K562 (cell line): Measurements from ENCODE around the gene IPO5. TPM values are rescaled to one million over a fixed set of nuclear protein-coding genes. Genes with fewer than 3 reads are reported as not detected.

Experiments used
- ATAC-seq: fragments of 200-7000 bp; cut with Tn5 transposase; 3 replicates; pipeline ENCODE4 v1.9.1; 2020; ENCODE audit warnings: moderate library complexity
- BruUV-seq: library from RNA; stranded (reverse); fragments of 400-500 nt; replicated peaks from 2 replicates; lab custom pipeline; 2021; lab: Mats Ljungman, UMichigan
- CTCF ChIA-PET: fragments of 300-600 bp; formaldehyde crosslinking; extraction: SDS; loops from one replicate; lab custom pipeline; 2021; ENCODE audit warnings: low intra/inter-chr PET ratio; lab: Yijun Ruan, JAX
- POLR2A ChIA-PET: fragments of 300-600, 350-650 bp; sonication (Branson Sonifier 250); formaldehyde crosslinking; extraction: SDS; loops from one replicate; lab custom pipeline; 2021; ENCODE audit warnings: antibody characterized with exemption, inconsistent platforms; lab: Yijun Ruan, JAX
- DNase-seq, 4 experiments: peaks; one replicate each; pipeline versions ENCODE4 v3.0.0 to v3.0.0-alpha.2; 2011 to 2018; ENCODE audit warnings: low spot score in 3 of 4, mixed read lengths in 3 of 4; ENCODE audit errors: extremely low read depth in 1 of 4
- FAIRE-seq: peaks from 2 replicates; lab custom pipeline; 2011; peaks lifted over from hg19 to GRCh38; lab: Jason Lieb, UNC
- H2AFZ ChIP-seq: 2 replicates; pipeline ENCODE4 v1.6.0; 2011; ENCODE audit warnings: low read depth, low read length, control low read depth, inconsistent platforms
- H3K27ac ChIP-seq: fragments of 200-600 bp; 3 replicates; pipeline ENCODE4 v1.8.0; 2011; ENCODE audit warnings: low read depth, mild to moderate bottlenecking, control low read depth, inconsistent platforms, low read length, moderate library complexity, mixed read lengths; ENCODE audit errors: extremely low read depth
- H3K27me3 ChIP-seq, 2 experiments: fragments of 300-600 bp in 1 of 2; 2 replicates in 1 of 2; 3 replicates in 1 of 2; pipeline versions ENCODE4 v1.6.0 to v1.8.0; 2011; ENCODE audit warnings: inconsistent platforms in 2 of 2, low read length in 2 of 2, mild to moderate bottlenecking in 1 of 2, mixed read lengths in 1 of 2, moderate library complexity in 1 of 2; ENCODE audit not compliant: control insufficient read depth in 2 of 2, insufficient read depth in 2 of 2
- H3K36me3 ChIP-seq: fragments of 300-600 bp; 3 replicates; pipeline ENCODE4 v1.8.0; 2011; ENCODE audit warnings: mild to moderate bottlenecking, low read length, inconsistent platforms; ENCODE audit not compliant: control insufficient read depth, insufficient read depth
- H3K4me1 ChIP-seq, 2 experiments: fragments of 200-600 bp in 1 of 2; replicated peaks in 1 of 2; 2 replicates in 1 of 2; 3 replicates in 1 of 2; pipeline versions ENCODE4 v1.5.1 to v1.8.0; 2011; ENCODE audit warnings: inconsistent platforms in 2 of 2, low read length in 2 of 2, mild to moderate bottlenecking in 1 of 2, mixed read lengths in 1 of 2, moderate library complexity in 1 of 2; ENCODE audit not compliant: control insufficient read depth in 2 of 2, insufficient read depth in 2 of 2
- H3K4me2 ChIP-seq: 2 replicates; pipeline ENCODE4 v1.6.1; 2011; ENCODE audit warnings: low read length, control low read depth, inconsistent platforms, mixed read lengths; ENCODE audit not compliant: insufficient read depth
- H3K4me3 ChIP-seq: fragments of 200-600 bp; sonication (generic), shearing (Covaris generic); 2 replicates; pipeline ENCODE4 v1.5.1; 2016; ENCODE audit warnings: control low read depth, inconsistent platforms
- H3K79me2 ChIP-seq: fragments of 200-600 bp; 3 replicates; pipeline ENCODE4 v1.8.0; 2011; ENCODE audit warnings: low read length, inconsistent platforms; ENCODE audit not compliant: control insufficient read depth, insufficient read depth
- H3K9ac ChIP-seq, 2 experiments: 2 replicates each; pipeline versions ENCODE4 v1.6.0 to v1.6.1; 2011; ENCODE audit warnings: low read depth in 2 of 2, low read length in 2 of 2, control low read depth in 1 of 2, inconsistent platforms in 1 of 2, mild to moderate bottlenecking in 1 of 2, mixed read lengths in 1 of 2; ENCODE audit not compliant: insufficient read depth in 1 of 2
- H3K9me1 ChIP-seq: one replicate; pipeline ENCODE4 v1.6.0; 2011; ENCODE audit warnings: inconsistent platforms, mild to moderate bottlenecking, low read length, moderate library complexity; ENCODE audit not compliant: control insufficient read depth, insufficient read depth
- H3K9me3 ChIP-seq: replicated peaks from 2 replicates; pipeline ENCODE4 v1.5.1; 2011; ENCODE audit warnings: low read depth, low read length, inconsistent platforms; ENCODE audit not compliant: control insufficient read depth, insufficient read depth
- H4K20me1 ChIP-seq: replicated peaks from 2 replicates; pipeline ENCODE4 v1.6.1; 2011; ENCODE audit warnings: low read length, inconsistent platforms, mixed read lengths; ENCODE audit not compliant: control insufficient read depth, insufficient read depth
- ARID4B ChIP-seq: sonication (generic); formaldehyde crosslinking; IDR thresholded peaks from 2 replicates; pipeline ENCODE4 v1.8.0; 2022; ENCODE audit warnings: mild to moderate bottlenecking, missing genetic modification reagents
- E2F1 ChIP-seq: sonication (generic); formaldehyde crosslinking; IDR thresholded peaks from 2 replicates; pipeline ENCODE4 v1.8.1; 2023; ENCODE audit warnings: mild to moderate bottlenecking, missing genetic modification reagents, moderate library complexity
- ELK3 ChIP-seq: fragments of 450-650 bp; formaldehyde crosslinking; IDR thresholded peaks from 2 replicates; pipeline ENCODE4 v1.4.0; 2020; ENCODE audit warnings: mild to moderate bottlenecking
- GTF2E2 ChIP-seq: fragments of 200-800 bp; sonication (Bioruptor generic); IDR thresholded peaks from 2 replicates; pipeline ENCODE4 v1.6.1; 2016; ENCODE audit warnings: missing genetic modification characterization, missing compliant biosample characterization
- HMBOX1 ChIP-seq: sonication (generic); IDR thresholded peaks from 2 replicates; pipeline ENCODE4 v1.6.1; 2016
- POLR3G ChIP-seq: IDR thresholded peaks from 2 replicates; pipeline ENCODE4 v1.6.1; 2011; ENCODE audit not compliant: insufficient read length, insufficient replicate concordance; ENCODE audit errors: extremely low read depth
- ZNF3 ChIP-seq: fragments of 250-450 bp; sonication (Bioruptor Pico); IDR thresholded peaks from 2 replicates; pipeline ENCODE4 v1.5.0; 2021; ENCODE audit warnings: mild to moderate bottlenecking, moderate library complexity
- ZNF384 ChIP-seq: IDR thresholded peaks from 2 replicates; pipeline ENCODE4 v1.6.1; 2012; ENCODE audit warnings: low read depth, low read length, improper control_type of control experiment
- ZNF707 ChIP-seq: fragments of 250-450 bp; sonication (Bioruptor Pico); conservative IDR thresholded peaks from 2 replicates; pipeline ENCODE4 v1.8.0; 2022; ENCODE audit warnings: inconsistent platforms, mild to moderate bottlenecking, moderate library complexity
- WGBS: fragments of 100-300 bp; shearing (Covaris generic); methylation state at CpG from one replicate; pipeline ENCODE4 v1.1.6; 2016; ENCODE audit warnings: low coverage, mixed read lengths; ENCODE audit not compliant: insufficient coverage; ENCODE audit errors: missing lambda C conversion rate; 5-methylcytosine and 5-hydroxymethylcytosine counted together
- in situ Hi-C: fragments of 300-500 bp; cut with MboI; formaldehyde crosslinking; loops from 4 replicates; pipeline ENCODE4 v1.15.0; 2018; ENCODE audit warnings: inconsistent platforms, mixed read lengths
- intact Hi-C: fragments of 100-400 bp; cut with micrococcal nuclease; formaldehyde crosslinking; loops from 2 replicates; pipeline ENCODE4 v1.14.2; 2022
- polyA plus RNA-seq, 8 experiments: library from polyadenylated mRNA; depleted of rRNA in 4 of 8; stranded (reverse) in 5 of 8; unstranded in 3 of 8; fragments of >200 nt; fragmentation: Nextera tagmentation in 2 of 8; fragmentation: Illumina TruSeq in 1 of 8; extraction: Ambion mirVana in 2 of 8; extraction: Trizol in 1 of 8; gene quantifications; 2 replicates each; pipeline versions ENCODE4 v1.2.1 to v1.2.3, GENCODE V29; 2011 to 2014; ENCODE audit warnings: inconsistent platforms in 1 of 8, missing spikeins in 1 of 8
- total RNA-seq, 7 experiments: library from RNA; depleted of rRNA in 6 of 7; stranded (reverse); fragments of >200 nt in 6 of 7; fragmentation: Illumina TruSeq in 2 of 7; extraction: Trizol in 2 of 7; gene quantifications; 2 replicates each; pipeline versions ENCODE4 v1.2.1 to v1.2.3, GENCODE V29; 2011 to 2021; ENCODE audit warnings: low replicate concordance in 1 of 7

Gene IPO5
- total and polyA plus RNA-seq, 9 of the 15 experiments (the other 6 are each of a cell fraction or from before 2014, with no cell fraction given), result 45.8 to 206 (median 134) TPM

GRCh38 chr13:98048265-98048664, 94.8 kb downstream of the IPO5 start:
- peaks cover 3 to 23% of the 10 kb centered on the region in 2 experiments; a peak in 2 of 5 replicates for H3K27me3 ChIP-seq
- 9% methylated on average over 9 of the region's 9 CpGs for WGBS
- TF ChIP-seq GTF2E2 (tag) (no peak), ZNF3 (CRISPR knock-in tag) (no peak), ARID4B (CRISPR knock-in tag) (no peak), E2F1 (CRISPR knock-in tag) (no peak), POLR3G (no peak), ZNF707 (CRISPR knock-in tag) (no peak), ELK3 (CRISPR knock-in tag) (no peak), ZNF384 (no peak), HMBOX1 (no peak)
- ATAC-seq (no peak), DNase-seq (no peak), FAIRE-seq (no peak)
- H3K79me2 ChIP-seq, result no peaks in the 10 kb centered on the region
- intact Hi-C loops (no loop called here), in situ Hi-C loops (no loop called here)
- no peak overlapping the region for H3K4me2 ChIP-seq
- no peak overlapping the region for H3K9ac ChIP-seq
- BruUV-seq, result no TSS peak
- no peak overlapping the region for H3K27ac ChIP-seq
- H4K20me1 ChIP-seq, result no peaks in the 10 kb centered on the region
- no peak overlapping the region for H2AFZ ChIP-seq
- ChIA-PET POLR2A (no interaction called here), CTCF (no interaction called here)
- no peaks in the 10 kb centered on the region for H3K9me3 ChIP-seq
- no peaks in the 10 kb centered on the region for H3K9me1 ChIP-seq
- no peaks in the 10 kb centered on the region; a peak in 1 of 5 replicates for H3K4me1 ChIP-seq
- no peak overlapping the region for H3K4me3 ChIP-seq
- H3K36me3 ChIP-seq, result no peaks in the 10 kb centered on the region
